ENCODE data around the gene IFNW1.

- TF ChIP-seq CTCF (IDR thresholded peaks at IDR 0.05), result no peak
- TF ChIP-seq POLR2AphosphoS5 (IDR thresholded peaks at IDR 0.05), result no peak
- no peak for TF ChIP-seq POLR2A (IDR thresholded peaks at IDR 0.05)
Observed at GRCh38 chr9:21144603-21145002, 3.0 kb upstream of the IFNW1 start.

Measured in upper lobe of left lung (tissue), 4 donors.